ENCODE results near the gene FMOD. TPM values are rescaled to one million over a fixed set of nuclear protein-coding genes. Genes with fewer than 3 reads are reported as not detected.

Gene FMOD
- total RNA-seq, 1 donor from 2014 or later: 11.2 TPM

GRCh38 chr1:203349773-203350524 lies 973 bp downstream of the FMOD start:
- intact Hi-C loops (cut with micrococcal nuclease): loop anchor here (10.0 kb wide), 1 partner anchor 95 kb away; no protein-coding TSS in a partner anchor
- DNase-seq: no peak

GRCh38 chr1:203349166-203349565 lies 1.8 kb downstream of the FMOD start:
- no peak for DNase-seq
- Histone ChIP-seq H3K27me3 (ENCODE audit: low read depth) (no peaks in the 10 kb centered on the region), H3K4me3 (no peak overlapping the region), H3K9me3 (replicated peaks) (no peaks in the 10 kb centered on the region), H3K27ac (replicated peaks) (no peak overlapping the region), H3K36me3 (no peaks in the 10 kb centered on the region), H3K4me1 (peaks cover 34% of the 10 kb centered on the region)
- intact Hi-C loops (cut with micrococcal nuclease): loop anchor here (10.0 kb wide), 1 partner anchor 96 kb away; no protein-coding TSS in a partner anchor
- TF ChIP-seq CTCF (IDR thresholded peaks at IDR 0.05; ENCODE audit: borderline replicate concordance): no peak

More at GRCh38 chr1:203349773-203350524, 973 bp downstream of the FMOD start:
- TF ChIP-seq CTCF (IDR thresholded peaks at IDR 0.05; ENCODE audit: borderline replicate concordance): no peak
- H3K4me3 ChIP-seq: peak overlapping the region; percentile 51
- H3K9me3 ChIP-seq (replicated peaks): no peaks in the 10 kb centered on the region
- no peaks in the 10 kb centered on the region for H3K36me3 ChIP-seq
- H3K4me1 ChIP-seq: peaks cover 34% of the 10 kb centered on the region
- H3K27me3 ChIP-seq (ENCODE audit: low read depth): no peaks in the 10 kb centered on the region
- no peak overlapping the region for H3K27ac ChIP-seq (replicated peaks)

GRCh38 chr1:203346769-203347102 lies 4.2 kb downstream of the FMOD start:
- H3K27ac ChIP-seq (replicated peaks): peak overlapping the region; percentile 9
- H3K27me3 ChIP-seq (ENCODE audit: low read depth): no peaks in the 10 kb centered on the region
- H3K4me3 ChIP-seq: no peak overlapping the region
- H3K4me1 ChIP-seq: peaks cover 42% of the 10 kb centered on the region
- no peak for TF ChIP-seq CTCF (IDR thresholded peaks at IDR 0.05; ENCODE audit: borderline replicate concordance)
- intact Hi-C loops (cut with micrococcal nuclease): loop anchor here (10.0 kb wide), 1 partner anchor 98 kb away; no protein-coding TSS in a partner anchor
- no peaks in the 10 kb centered on the region for H3K9me3 ChIP-seq (replicated peaks)
- no peaks in the 10 kb centered on the region for H3K36me3 ChIP-seq
- no peak for DNase-seq

GRCh38 chr1:203346060-203346768 lies 4.7 kb downstream of the FMOD start:
- H3K9me3 ChIP-seq (replicated peaks): no peaks in the 10 kb centered on the region
- no peak for DNase-seq
- H3K27ac ChIP-seq (replicated peaks): peak overlapping the region; percentile 9
- H3K27me3 ChIP-seq (ENCODE audit: low read depth): no peaks in the 10 kb centered on the region
- H3K4me1 ChIP-seq: peaks cover 36% of the 10 kb centered on the region
- TF ChIP-seq CTCF (IDR thresholded peaks at IDR 0.05; ENCODE audit: borderline replicate concordance): peak; percentile 13
- no peaks in the 10 kb centered on the region for H3K36me3 ChIP-seq
- H3K4me3 ChIP-seq: no peak overlapping the region
- intact Hi-C loops (cut with micrococcal nuclease): loop anchor here (10.0 kb wide), 1 partner anchor 99 kb away; no protein-coding TSS in a partner anchor

GRCh38 chr1:203343956-203344754 lies 6.8 kb downstream of the FMOD start:
- intact Hi-C loops (cut with micrococcal nuclease): loop anchor here (5.0 to 10.0 kb wide), 2 partner anchors 101 to 143 kb away; no protein-coding TSS in a partner anchor
- no peak for TF ChIP-seq CTCF (IDR thresholded peaks at IDR 0.05; ENCODE audit: borderline replicate concordance)
- H3K4me3 ChIP-seq: no peak overlapping the region
- no peaks in the 10 kb centered on the region for H3K27me3 ChIP-seq (ENCODE audit: low read depth)
- no peak for DNase-seq
- no peaks in the 10 kb centered on the region for H3K36me3 ChIP-seq
- no peaks in the 10 kb centered on the region for H3K9me3 ChIP-seq (replicated peaks)
- peaks cover 26% of the 10 kb centered on the region for H3K4me1 ChIP-seq
- no peak overlapping the region for H3K27ac ChIP-seq (replicated peaks)
